ENCODE data around the gene ISM2.
"Not testable (repeated sequence)": the region's sequence is repeated elsewhere in the genome, so short reads cannot be mapped to it uniquely, and the experiment has no call there.

The ISM2 gene

DNA sequence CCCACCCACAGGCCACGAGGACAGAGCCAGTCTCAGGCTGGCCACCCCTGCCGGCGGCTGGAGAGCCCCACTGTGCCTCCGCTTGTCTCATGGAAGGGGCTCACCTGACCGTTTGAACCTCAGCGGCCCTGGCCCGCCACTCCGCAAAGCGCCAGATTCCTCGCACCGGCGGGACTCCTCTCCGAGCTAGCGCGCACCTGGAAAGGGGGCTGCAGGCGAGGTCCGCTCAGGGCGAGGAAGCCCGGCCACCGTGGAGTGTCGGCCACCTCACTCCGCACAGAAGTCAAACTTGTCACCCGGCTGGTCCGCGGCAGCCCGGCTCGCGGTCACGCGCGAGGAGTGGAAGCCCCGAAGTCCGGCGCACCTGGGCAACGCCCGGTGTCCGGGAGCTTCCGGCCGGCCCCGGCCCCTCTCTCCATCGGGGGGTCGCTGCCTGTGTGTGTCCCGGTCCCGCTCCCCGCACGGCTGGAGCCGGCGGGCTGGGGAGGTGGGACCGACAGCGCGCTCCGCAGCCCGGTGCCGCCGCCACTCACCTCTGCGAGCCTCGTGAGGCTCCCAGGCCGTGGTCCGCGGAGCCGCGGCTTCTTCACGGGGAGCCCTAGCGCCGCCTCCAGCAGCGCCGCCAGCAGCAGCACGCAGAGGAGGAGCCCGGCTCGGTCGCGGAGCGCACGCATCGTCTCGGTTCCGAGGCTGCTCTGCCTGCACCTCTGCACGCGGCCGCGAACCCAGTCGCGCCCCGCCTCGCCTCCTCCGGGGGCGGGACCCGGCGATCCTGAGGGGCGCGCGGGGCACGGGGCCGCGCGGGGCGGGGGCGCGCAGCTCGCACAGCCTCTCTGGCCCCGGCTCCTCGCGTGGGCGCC lies at the start of gene ISM2:
Gene ISM2 (minus strand): TSS at position 697 of the 860 bp plus-strand sequence. CDS start 23 bp downstream, at position 674.
- H3K4me3 ChIP-seq (ENCODE audit: low read length): peak within 1 kb of the TSS; percentile 28
- TF ChIP-seq, protein P1, sequence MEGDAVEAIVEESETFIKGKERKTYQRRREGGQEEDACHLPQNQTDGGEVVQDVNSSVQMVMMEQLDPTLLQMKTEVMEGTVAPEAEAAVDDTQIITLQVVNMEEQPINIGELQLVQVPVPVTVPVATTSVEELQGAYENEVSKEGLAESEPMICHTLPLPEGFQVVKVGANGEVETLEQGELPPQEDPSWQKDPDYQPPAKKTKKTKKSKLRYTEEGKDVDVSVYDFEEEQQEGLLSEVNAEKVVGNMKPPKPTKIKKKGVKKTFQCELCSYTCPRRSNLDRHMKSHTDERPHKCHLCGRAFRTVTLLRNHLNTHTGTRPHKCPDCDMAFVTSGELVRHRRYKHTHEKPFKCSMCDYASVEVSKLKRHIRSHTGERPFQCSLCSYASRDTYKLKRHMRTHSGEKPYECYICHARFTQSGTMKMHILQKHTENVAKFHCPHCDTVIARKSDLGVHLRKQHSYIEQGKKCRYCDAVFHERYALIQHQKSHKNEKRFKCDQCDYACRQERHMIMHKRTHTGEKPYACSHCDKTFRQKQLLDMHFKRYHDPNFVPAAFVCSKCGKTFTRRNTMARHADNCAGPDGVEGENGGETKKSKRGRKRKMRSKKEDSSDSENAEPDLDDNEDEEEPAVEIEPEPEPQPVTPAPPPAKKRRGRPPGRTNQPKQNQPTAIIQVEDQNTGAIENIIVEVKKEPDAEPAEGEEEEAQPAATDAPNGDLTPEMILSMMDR (IDR thresholded peaks at IDR 0.05; ENCODE audit: insufficient read depth, low read depth, low read length, missing control alignments): no peak
- peak; percentile 56 for DNase-seq (ENCODE audit: low read depth)

DNA sequence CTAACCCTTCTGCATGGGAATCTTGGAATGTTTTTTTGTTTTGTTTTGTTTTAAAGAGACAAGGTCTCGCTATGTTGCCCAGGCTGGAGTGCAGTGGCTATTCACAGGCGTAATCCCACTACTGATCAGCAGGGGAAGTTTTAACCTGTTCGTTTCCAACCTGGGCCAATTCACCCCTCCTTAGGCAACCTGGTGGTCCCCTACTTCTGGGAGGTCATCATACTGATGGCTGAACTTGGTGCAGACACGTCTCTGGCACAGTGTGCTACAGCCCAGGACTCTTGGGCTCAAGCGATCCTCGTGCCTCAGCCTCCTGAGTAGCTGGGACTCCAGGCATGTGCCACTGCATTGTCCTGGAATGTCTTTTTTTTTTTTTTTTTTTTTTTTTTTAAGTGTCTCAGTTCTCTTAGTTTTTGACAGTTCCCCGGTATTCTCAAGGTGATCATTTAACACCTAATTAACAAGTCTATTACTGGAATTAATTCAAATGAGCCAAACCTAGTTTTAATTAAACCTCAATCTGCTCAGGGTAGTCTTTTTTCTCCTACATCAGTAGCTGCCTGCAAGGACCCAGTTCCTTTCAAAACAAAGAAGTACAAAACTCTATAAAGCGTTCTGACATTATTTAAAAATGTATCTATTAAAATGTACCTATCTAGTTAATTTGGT lies 49.0 kb upstream of the ISM2 start:
- no peak overlapping the region for H3K4me3 ChIP-seq (ENCODE audit: low read length)
- DNase-seq (ENCODE audit: low read depth): no peak
- TF ChIP-seq, protein P1 (IDR thresholded peaks at IDR 0.05; ENCODE audit: insufficient read depth, low read depth, low read length, missing control alignments): no peak

- not testable (repeated sequence) for H3K4me3 ChIP-seq (ENCODE audit: low read length); DNase-seq (ENCODE audit: low read depth)
Observed at GRCh38 chr14:77545171-77545570, 46.6 kb upstream of the ISM2 start.

DNA sequence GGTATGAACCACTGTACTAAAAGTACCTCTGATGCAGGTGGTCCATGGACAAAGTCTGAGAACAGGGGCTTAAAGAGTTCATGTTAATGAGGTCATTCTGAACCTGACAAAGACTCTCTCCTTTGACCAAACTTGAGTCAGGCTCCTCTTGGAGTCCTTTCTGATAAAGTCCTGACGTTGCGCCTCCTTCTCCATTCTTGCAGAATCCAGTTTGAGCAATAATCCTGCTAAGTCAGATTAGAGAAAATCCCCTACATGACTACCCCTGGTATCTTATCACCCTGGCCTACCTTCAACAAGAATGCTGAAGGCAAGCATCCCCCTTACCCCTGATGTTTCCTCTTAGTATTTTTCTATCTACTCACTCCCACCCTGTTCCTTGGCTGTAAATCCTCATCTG lies 46.0 kb upstream of the ISM2 start:
- H3K4me3 ChIP-seq (ENCODE audit: low read length): no peak overlapping the region
- TF ChIP-seq, protein P1 (IDR thresholded peaks at IDR 0.05; ENCODE audit: insufficient read depth, low read depth, low read length, missing control alignments): no peak
- no peak for DNase-seq (ENCODE audit: low read depth)

- no peak overlapping the region for H3K4me3 ChIP-seq (ENCODE audit: low read length)
- TF ChIP-seq, protein P1 (IDR thresholded peaks at IDR 0.05; ENCODE audit: insufficient read depth, low read depth, low read length, missing control alignments): no peak
- DNase-seq (ENCODE audit: low read depth): no peak
Observed at GRCh38 chr14:77543637-77544334, 45.2 kb upstream of the ISM2 start.

- TF ChIP-seq, protein P1 (IDR thresholded peaks at IDR 0.05; ENCODE audit: insufficient read depth, low read depth, low read length, missing control alignments): no peak
- no peak overlapping the region for H3K4me3 ChIP-seq (ENCODE audit: low read length)
- no peak for DNase-seq (ENCODE audit: low read depth)
Observed at GRCh38 chr14:77543240-77543551, 44.6 kb upstream of the ISM2 start.

All from epithelial cell of esophagus (primary cell).